Astrocyte of the cerebellum (primary cell): ENCODE measurements around the gene PLEKHF1.
"Not testable (repeated sequence)": the region's sequence is repeated elsewhere in the genome, so short reads cannot be mapped to it uniquely, and the experiment has no call there.

ENCODE experiments used
- DNase-seq: peaks from one replicate; pipeline ENCODE4 v3.0.0-alpha.2; 2011; ENCODE audit warnings: low read depth
- H3K4me3 ChIP-seq: 2 replicates; pipeline ENCODE4 v1.5.1; 2011; ENCODE audit warnings: mild to moderate bottlenecking, low read depth, low read length, moderate library complexity
- CTCF ChIP-seq: IDR thresholded peaks from 2 replicates; pipeline ENCODE4 v1.5.1; 2012; ENCODE audit warnings: low read length, low read depth, moderate library complexity, mild to moderate bottlenecking; ENCODE audit errors: missing control alignments
- in situ Hi-C: cut with HindIII; loops from 2 replicates; pipeline ENCODE4 v1.10.0; 2017; ENCODE audit warnings: low sequenced_read_pairs

PLEKHF1 gene

GRCh38 chr19:29670255-29670654 lies 5.0 kb downstream of the PLEKHF1 start:
- no peak overlapping the region for H3K4me3 ChIP-seq
- no peak for DNase-seq
- TF ChIP-seq CTCF = no peak
- in situ Hi-C loops = no loop called here

- in situ Hi-C loops, H3K4me3 ChIP-seq, DNase-seq: not testable (repeated sequence)
Observed at GRCh38 chr19:29671026-29671392, 5.7 kb downstream of the PLEKHF1 start.

- no peak for TF ChIP-seq CTCF
- DNase-seq = no peak
- no peak overlapping the region for H3K4me3 ChIP-seq
- in situ Hi-C loops = no loop called here
Observed at GRCh38 chr19:29671393-29672160, 6.3 kb downstream of the PLEKHF1 start.

- H3K4me3 ChIP-seq = no peak overlapping the region
- TF ChIP-seq CTCF = no peak
- DNase-seq = no peak
- in situ Hi-C loops = no loop called here
Observed at GRCh38 chr19:29672319-29672932, 7.2 kb downstream of the PLEKHF1 start.

GRCh38 chr19:29672933-29673336 lies 7.7 kb downstream of the PLEKHF1 start:
- no peak overlapping the region for H3K4me3 ChIP-seq
- in situ Hi-C loops = no loop called here
- DNase-seq = no peak

GRCh38 chr19:29673451-29674371 lies 8.4 kb downstream of the PLEKHF1 start:
- no peak for DNase-seq
- in situ Hi-C loops = no loop called here
- TF ChIP-seq CTCF = no peak
- no peak overlapping the region for H3K4me3 ChIP-seq

More at GRCh38 chr19:29672933-29673336, 7.7 kb downstream of the PLEKHF1 start:
- TF ChIP-seq CTCF = no peak
